Smooth muscle cell (in vitro differentiated cells): Measurements from ENCODE around the gene APLF. TPM values are rescaled to one million over a fixed set of nuclear protein-coding genes. Genes with fewer than 3 reads are reported as not detected.

Source experiments
- DNase-seq: peaks from one replicate; lab custom pipeline; 2025; ENCODE audit not compliant: unreplicated experiment; lab: John Stamatoyannopoulos, UW
- H2AFZ ChIP-seq: fragments of 200-600 bp; sonication (generic); 2 replicates; pipeline ENCODE4 v1.6.0; 2016; ENCODE audit warnings: antibody characterized with exemption, low read depth, mild to moderate bottlenecking
- H3F3A ChIP-seq: fragments of 200-600 bp; sonication (generic); 2 replicates; pipeline ENCODE4 v1.6.0; 2017; ENCODE audit warnings: antibody characterized with exemption, low read depth
- H3K27ac ChIP-seq: fragments of 200-600 bp; sonication (generic); 2 replicates; pipeline ENCODE4 v1.5.1; 2016; ENCODE audit warnings: low read depth, mild to moderate bottlenecking
- H3K27me3 ChIP-seq: fragments of 200-600 bp; sonication (generic); 2 replicates; pipeline ENCODE4 v1.6.1; 2016; ENCODE audit warnings: low read depth, mild to moderate bottlenecking
- H3K36me3 ChIP-seq: fragments of 200-600 bp; sonication (generic); 2 replicates; pipeline ENCODE4 v1.5.1; 2016; ENCODE audit warnings: low read depth
- H3K4me1 ChIP-seq: fragments of 200-600 bp; sonication (generic); 2 replicates; pipeline ENCODE4 v1.5.1; 2016; ENCODE audit warnings: low read depth
- H3K4me2 ChIP-seq: fragments of 200-600 bp; sonication (generic); 2 replicates; pipeline ENCODE4 v1.6.0; 2016; ENCODE audit warnings: mild to moderate bottlenecking
- H3K4me3 ChIP-seq: fragments of 200-600 bp; sonication (generic); 2 replicates; pipeline ENCODE4 v1.5.1; 2016; ENCODE audit warnings: mild to moderate bottlenecking
- H3K79me2 ChIP-seq: fragments of 200-600 bp; sonication (generic); 2 replicates; pipeline ENCODE4 v1.6.0; 2016; ENCODE audit warnings: low read depth, mild to moderate bottlenecking
- H3K9ac ChIP-seq: fragments of 200-600 bp; sonication (generic); 2 replicates; pipeline ENCODE4 v1.6.0; 2016; ENCODE audit warnings: low read depth
- H3K9me3 ChIP-seq: fragments of 200-600 bp; sonication (generic); replicated peaks from 2 replicates; pipeline ENCODE4 v1.5.1; 2016; ENCODE audit warnings: low read depth
- H4K20me1 ChIP-seq: fragments of 200-600 bp; sonication (generic); 2 replicates; pipeline ENCODE4 v1.6.0; 2016; ENCODE audit warnings: low read depth
- CTCF ChIP-seq: fragments of 200-600 bp; sonication (generic); IDR thresholded peaks from 2 replicates; pipeline ENCODE4 v1.5.1; 2017; ENCODE audit warnings: borderline replicate concordance, mild to moderate bottlenecking, antibody characterized with exemption; ENCODE audit not compliant: insufficient read depth, poor library complexity, severe bottlenecking
- WGBS: methylation state at CpG from one replicate; pipeline ENCODE4 v1.1.7; 2016; ENCODE audit warnings: low lambda C conversion rate; 5-methylcytosine and 5-hydroxymethylcytosine counted together
- polyA plus RNA-seq: library from polyadenylated mRNA; unstranded; fragments of >200 nt; fragmentation: Nextera tagmentation; extraction: Ambion mirVana; gene quantifications from 2 replicates; pipeline ENCODE4 v1.2.1, GENCODE V29; 2016
- total RNA-seq: library from RNA; depleted of rRNA; stranded (reverse); fragments of >200 nt; gene quantifications from 2 replicates; pipeline ENCODE4 v1.2.3, GENCODE V29; 2014

The APLF gene
- total and polyA plus RNA-seq, 2 experiments from 2014 or later, result 3.4 to 8.0 TPM

GRCh38 chr2:68463287-68463877 is 4.0 kb upstream of the APLF start:
- WGBS, result 18% methylated on average over 1 of the region's 1 CpG
- no peak for DNase-seq
- H3K4me1 ChIP-seq, result peaks cover 5% of the 10 kb centered on the region
- H3K4me3 ChIP-seq, result no peak overlapping the region
- H3K9me3 ChIP-seq, result no peaks in the 10 kb centered on the region
- no peak overlapping the region for H3K4me2 ChIP-seq
- no peak overlapping the region for H3K9ac ChIP-seq
- H4K20me1 ChIP-seq, result no peaks in the 10 kb centered on the region
- peaks cover 9% of the 10 kb centered on the region for H3F3A ChIP-seq
- H3K27ac ChIP-seq, result no peak overlapping the region
- H2AFZ ChIP-seq, result no peak overlapping the region
- TF ChIP-seq CTCF, result peak; percentile 81
- H3K36me3 ChIP-seq, result no peaks in the 10 kb centered on the region
- peaks cover 6% of the 10 kb centered on the region for H3K79me2 ChIP-seq
- H3K27me3 ChIP-seq, result no peaks in the 10 kb centered on the region

GRCh38 chr2:68464651-68465050 is 2.7 kb upstream of the APLF start:
- peaks cover 16% of the 10 kb centered on the region for H3K79me2 ChIP-seq
- peaks cover 10% of the 10 kb centered on the region for H3K4me1 ChIP-seq
- H3K9ac ChIP-seq, result no peak overlapping the region
- peaks cover 9% of the 10 kb centered on the region for H3F3A ChIP-seq
- DNase-seq, result no peak
- no peak overlapping the region for H3K27ac ChIP-seq
- 93% methylated on average over 5 of the region's 5 CpGs for WGBS
- TF ChIP-seq CTCF, result no peak
- H3K9me3 ChIP-seq, result no peaks in the 10 kb centered on the region
- H3K4me3 ChIP-seq, result no peak overlapping the region
- no peaks in the 10 kb centered on the region for H4K20me1 ChIP-seq
- H3K36me3 ChIP-seq, result no peaks in the 10 kb centered on the region
- H3K27me3 ChIP-seq, result no peaks in the 10 kb centered on the region
- no peak overlapping the region for H3K4me2 ChIP-seq
- H2AFZ ChIP-seq, result no peak overlapping the region

GRCh38 chr2:68465081-68465916 is 2.1 kb upstream of the APLF start:
- Histone ChIP-seq H3F3A (peaks cover 9% of the 10 kb centered on the region), H3K4me2 (peak overlapping the region; percentile 99), H4K20me1 (no peaks in the 10 kb centered on the region), H3K36me3 (no peaks in the 10 kb centered on the region), H3K9ac (no peak overlapping the region), H3K4me3 (no peak overlapping the region), H3K27ac (peak overlapping the region; percentile 96), H3K4me1 (peaks cover 10% of the 10 kb centered on the region), H2AFZ (no peak overlapping the region), H3K9me3 (no peaks in the 10 kb centered on the region), H3K27me3 (no peaks in the 10 kb centered on the region), H3K79me2 (peaks cover 18% of the 10 kb centered on the region)
- DNase-seq, result no peak
- TF ChIP-seq CTCF, result no peak
- 94% methylated on average over 7 of the region's 7 CpGs for WGBS
